Activated CD4-positive, alpha-beta T cell treated with anti-CD3 and anti-CD28 coated beads for 36 hours (primary cell): ENCODE measurements around the gene COL4A1. TPM values are rescaled to one million over a fixed set of nuclear protein-coding genes. Genes with fewer than 3 reads are reported as not detected.

Experiments
- ATAC-seq: fragments of 200-7000 bp; cut with Tn5 transposase; one replicate; pipeline ENCODE4 v1.10.0; 2021; ENCODE audit warnings: mild to moderate bottlenecking, moderate library complexity
- CTCF ChIA-PET: fragments of 350-600 bp; sonication (Branson Sonifier 250); formaldehyde crosslinking; loops from one replicate; lab custom pipeline; 2021; ENCODE audit warnings: antibody characterized with exemption; lab: Charles Lee
- POLR2A ChIA-PET: fragments of 350-600 bp; sonication (Branson Sonifier 250); formaldehyde crosslinking; loops from one replicate; lab custom pipeline; 2021; ENCODE audit warnings: antibody characterized with exemption, inconsistent platforms; lab: Charles Lee
- DNase-seq: peaks from one replicate; pipeline ENCODE4 v3.0.0-alpha.2; 2020
- H3K27ac Mint-ChIP-seq: one replicate; pipeline ENCODE4 v1.8.0; 2021; ENCODE audit warnings: mixed read lengths
- H3K27me3 Mint-ChIP-seq: one replicate; pipeline ENCODE4 v1.8.0; 2021; ENCODE audit warnings: mixed read lengths
- H3K36me3 Mint-ChIP-seq: one replicate; pipeline ENCODE4 v1.8.0; 2021; ENCODE audit warnings: low read depth, mixed read lengths
- H3K4me1 Mint-ChIP-seq: one replicate; pipeline ENCODE4 v1.8.0; 2021; ENCODE audit warnings: mixed read lengths
- H3K4me3 Mint-ChIP-seq: one replicate; pipeline ENCODE4 v1.8.0; 2021; ENCODE audit warnings: mild to moderate bottlenecking, moderate library complexity, mixed read lengths
- H3K9me3 Mint-ChIP-seq: one replicate; pipeline ENCODE4 v1.8.0; 2021; ENCODE audit warnings: low read depth, mixed read lengths
- intact Hi-C, 2 experiments: fragments of 100-400 bp; cut with DNase I in 1 of 2; cut with micrococcal nuclease in 1 of 2; formaldehyde crosslinking; loops; one replicate each; pipeline versions ENCODE4 v1.14.2 to v1.15.1; 2022 to 2024; cut with DNase I, micrococcal nuclease
- total RNA-seq, 2 experiments: library from RNA; stranded (reverse); gene quantifications; one replicate each; pipeline ENCODE4 v1.2.3, GENCODE V29; 2021

COL4A1 gene
- total RNA-seq, 2 experiments from 2014 or later, result 0.14 TPM; not detected in 1

GRCh38 chr13:110277357-110277975 is 29.5 kb downstream of the COL4A1 start:
- intact Hi-C loops, result no loop called here
- DNase-seq, result no peak
- Mint-ChIP-seq H3K4me1 (peaks cover 6% of the 10 kb centered on the region), H3K36me3 (no peaks in the 10 kb centered on the region), H3K9me3 (no peaks in the 10 kb centered on the region), H3K27me3 (peaks cover 23% of the 10 kb centered on the region), H3K4me3 (no peak overlapping the region), H3K27ac (no peak overlapping the region)
- no peak for ATAC-seq
- ChIA-PET POLR2A (no interaction called here), CTCF (no interaction called here)

GRCh38 chr13:110276553-110276950 is 30.4 kb downstream of the COL4A1 start:
- CTCF ChIA-PET, result no interaction called here

GRCh38 chr13:110275931-110276552 is 30.9 kb downstream of the COL4A1 start:
- peaks cover 6% of the 10 kb centered on the region for H3K4me1 Mint-ChIP-seq
- H3K4me3 Mint-ChIP-seq, result no peak overlapping the region
- intact Hi-C loops, result no loop called here
- POLR2A ChIA-PET, result no interaction called here
- H3K9me3 Mint-ChIP-seq, result no peaks in the 10 kb centered on the region
- peaks cover 17% of the 10 kb centered on the region for H3K27me3 Mint-ChIP-seq
- DNase-seq, result no peak
- CTCF ChIA-PET, result no interaction called here
- H3K36me3 Mint-ChIP-seq, result no peaks in the 10 kb centered on the region
- no peak for ATAC-seq
- H3K27ac Mint-ChIP-seq, result no peak overlapping the region

More at GRCh38 chr13:110276553-110276950, 30.4 kb downstream of the COL4A1 start:
- Mint-ChIP-seq H3K27ac (no peak overlapping the region), H3K27me3 (peaks cover 17% of the 10 kb centered on the region), H3K36me3 (no peaks in the 10 kb centered on the region), H3K9me3 (no peaks in the 10 kb centered on the region), H3K4me1 (peaks cover 6% of the 10 kb centered on the region), H3K4me3 (no peak overlapping the region)
- POLR2A ChIA-PET, result no interaction called here
- DNase-seq, result no peak
- ATAC-seq, result no peak
- intact Hi-C loops, result no loop called here

GRCh38 chr13:110274687-110275086 is 32.3 kb downstream of the COL4A1 start:
- CTCF ChIA-PET, result interaction anchor here (0.5 kb wide), 1 partner anchor 566 kb away, joined by 3 read pairs; no protein-coding TSS in a partner anchor
- no peak overlapping the region for H3K27ac Mint-ChIP-seq
- intact Hi-C loops, result no loop called here
- H3K4me3 Mint-ChIP-seq, result no peak overlapping the region
- peaks cover 2% of the 10 kb centered on the region for H3K4me1 Mint-ChIP-seq
- peaks cover 13% of the 10 kb centered on the region for H3K27me3 Mint-ChIP-seq
- ATAC-seq (no peak), DNase-seq (no peak)
- no peaks in the 10 kb centered on the region for H3K36me3 Mint-ChIP-seq
- POLR2A ChIA-PET, result interaction anchor here (0.6 kb wide), 1 partner anchor 12 kb away, joined by 3 read pairs; no protein-coding TSS in a partner anchor
- H3K9me3 Mint-ChIP-seq, result no peaks in the 10 kb centered on the region

GRCh38 chr13:110273254-110273653 is 33.7 kb downstream of the COL4A1 start:
- DNase-seq (no peak), ATAC-seq (no peak)
- no peak overlapping the region for H3K27ac Mint-ChIP-seq
- no peaks in the 10 kb centered on the region for H3K36me3 Mint-ChIP-seq
- CTCF ChIA-PET, result no interaction called here
- no peak overlapping the region for H3K4me3 Mint-ChIP-seq
- H3K27me3 Mint-ChIP-seq, result peaks cover 5% of the 10 kb centered on the region
- POLR2A ChIA-PET, result no interaction called here
- intact Hi-C loops, result no loop called here
- H3K4me1 Mint-ChIP-seq, result no peaks in the 10 kb centered on the region
- no peaks in the 10 kb centered on the region for H3K9me3 Mint-ChIP-seq

- Mint-ChIP-seq H3K27ac (no peak overlapping the region), H3K9me3 (no peaks in the 10 kb centered on the region), H3K36me3 (no peaks in the 10 kb centered on the region), H3K27me3 (peaks cover 10% of the 10 kb centered on the region), H3K4me3 (no peak overlapping the region), H3K4me1 (no peaks in the 10 kb centered on the region)
- POLR2A ChIA-PET, result no interaction called here
- intact Hi-C loops, result no loop called here
- CTCF ChIA-PET, result no interaction called here
- ATAC-seq (no peak), DNase-seq (no peak)
Measured at GRCh38 chr13:110272651-110273050, 34.3 kb downstream of the COL4A1 start.

- Mint-ChIP-seq H3K9me3 (no peaks in the 10 kb centered on the region), H3K27ac (no peak overlapping the region), H3K27me3 (peaks cover 10% of the 10 kb centered on the region), H3K36me3 (no peaks in the 10 kb centered on the region), H3K4me3 (no peak overlapping the region), H3K4me1 (no peaks in the 10 kb centered on the region)
- intact Hi-C loops, result no loop called here
- ChIA-PET POLR2A (no interaction called here), CTCF (no interaction called here)
- ATAC-seq, result no peak
- no peak for DNase-seq
Measured at GRCh38 chr13:110272227-110272626, 34.7 kb downstream of the COL4A1 start.

- DNase-seq, result no peak
- no peaks in the 10 kb centered on the region for H3K4me1 Mint-ChIP-seq
- peaks cover 10% of the 10 kb centered on the region for H3K27me3 Mint-ChIP-seq
- H3K36me3 Mint-ChIP-seq, result no peaks in the 10 kb centered on the region
- CTCF ChIA-PET, result no interaction called here
- no peak overlapping the region for H3K27ac Mint-ChIP-seq
- POLR2A ChIA-PET, result no interaction called here
- H3K9me3 Mint-ChIP-seq, result no peaks in the 10 kb centered on the region
- ATAC-seq, result no peak
- H3K4me3 Mint-ChIP-seq, result no peak overlapping the region
- intact Hi-C loops, result no loop called here
Measured at GRCh38 chr13:110271313-110271712, 35.6 kb downstream of the COL4A1 start.

- no peak overlapping the region for H3K4me3 Mint-ChIP-seq
- CTCF ChIA-PET, result interaction anchor here (0.7 kb wide), 1 partner anchor 263 kb away, joined by 3 read pairs; no protein-coding TSS in a partner anchor
- intact Hi-C loops, result no loop called here
- no peaks in the 10 kb centered on the region for H3K4me1 Mint-ChIP-seq
- peaks cover 10% of the 10 kb centered on the region for H3K27me3 Mint-ChIP-seq
- POLR2A ChIA-PET, result no interaction called here
- H3K36me3 Mint-ChIP-seq, result no peaks in the 10 kb centered on the region
- ATAC-seq (no peak), DNase-seq (no peak)
- H3K9me3 Mint-ChIP-seq, result no peaks in the 10 kb centered on the region
- H3K27ac Mint-ChIP-seq, result no peak overlapping the region
Measured at GRCh38 chr13:110270507-110270906, 36.5 kb downstream of the COL4A1 start.

GRCh38 chr13:110269509-110270185 is 37.3 kb downstream of the COL4A1 start:
- Mint-ChIP-seq H3K36me3 (no peaks in the 10 kb centered on the region), H3K27ac (no peak overlapping the region), H3K9me3 (no peaks in the 10 kb centered on the region), H3K4me3 (no peak overlapping the region), H3K27me3 (peaks cover 14% of the 10 kb centered on the region), H3K4me1 (no peaks in the 10 kb centered on the region)
- DNase-seq (no peak), ATAC-seq (no peak)
- intact Hi-C loops, result no loop called here
- POLR2A ChIA-PET, result no interaction called here
- CTCF ChIA-PET, result no interaction called here

- intact Hi-C loops, result no loop called here
- H3K4me1 Mint-ChIP-seq, result no peaks in the 10 kb centered on the region
- no peak overlapping the region for H3K4me3 Mint-ChIP-seq
- no peak for DNase-seq
- H3K27me3 Mint-ChIP-seq, result peaks cover 15% of the 10 kb centered on the region
- CTCF ChIA-PET, result interaction anchor here (0.8 kb wide), 1 partner anchor 324 kb away, joined by 3 read pairs; no protein-coding TSS in a partner anchor
- POLR2A ChIA-PET, result no interaction called here
- no peak for ATAC-seq
- no peaks in the 10 kb centered on the region for H3K36me3 Mint-ChIP-seq
- H3K9me3 Mint-ChIP-seq, result no peaks in the 10 kb centered on the region
- no peak overlapping the region for H3K27ac Mint-ChIP-seq
Measured at GRCh38 chr13:110268576-110269185, 38.3 kb downstream of the COL4A1 start.
